Large intestine (tissue), 12 donors: ENCODE data around the gene RIPPLY1. TPM values are rescaled to one million over a fixed set of nuclear protein-coding genes. Genes with fewer than 3 reads are reported as not detected.

ENCODE experiments used
- DNase-seq, 2 donors: peaks; one replicate each; pipeline versions ENCODE4 v3.0.0 to v3.0.0-alpha.2; 2013
- H3K27ac ChIP-seq: one replicate; pipeline ENCODE4 v1.5.1; 2013; ENCODE audit warnings: low read length
- H3K27me3 ChIP-seq: 2 replicates; pipeline ENCODE4 v1.6.1; 2013; ENCODE audit warnings: low read length; ENCODE audit not compliant: control insufficient read depth, insufficient read depth
- H3K36me3 ChIP-seq: 2 replicates; pipeline ENCODE4 v1.6.1; 2013; ENCODE audit warnings: low read length; ENCODE audit not compliant: control insufficient read depth, insufficient read depth
- H3K4me1 ChIP-seq: one replicate; pipeline ENCODE4 v1.6.1; 2013; ENCODE audit warnings: low read length; ENCODE audit not compliant: control insufficient read depth, insufficient read depth
- H3K4me3 ChIP-seq: one replicate; pipeline ENCODE4 v1.5.1; 2013; ENCODE audit warnings: low read length
- H3K9me3 ChIP-seq: one replicate; pipeline ENCODE4 v1.6.1; 2013; ENCODE audit warnings: mild to moderate bottlenecking, low read depth, low read length, moderate library complexity; ENCODE audit not compliant: control insufficient read depth
- WGBS: methylation state at CpG from one replicate; pipeline ENCODE4 v1.1.5; 2013; ENCODE audit warnings: low lambda C conversion rate; ENCODE audit not compliant: insufficient coverage; 5-methylcytosine and 5-hydroxymethylcytosine counted together
- long read RNA-seq, 11 donors: transcript quantifications; one replicate each; lab custom pipeline, GENCODE V29; 2026
- polyA plus RNA-seq: library from polyadenylated mRNA; unstranded; fragments of 120-200 nt; gene quantifications from one replicate; pipeline ENCODE4 v1.2.1, GENCODE V29; 2013

The RIPPLY1 gene, protein sequence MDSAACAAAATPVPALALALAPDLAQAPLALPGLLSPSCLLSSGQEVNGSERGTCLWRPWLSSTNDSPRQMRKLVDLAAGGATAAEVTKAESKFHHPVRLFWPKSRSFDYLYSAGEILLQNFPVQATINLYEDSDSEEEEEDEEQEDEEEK
- 0.81 TPM for polyA plus RNA-seq
- long read RNA-seq, donor 1, result 0 reads
- long read RNA-seq, donor 2, result 0 reads
- long read RNA-seq, donor 3, result 0 reads
- long read RNA-seq, donor 4, result 0 reads
- long read RNA-seq, donor 5, result 0 reads
- long read RNA-seq, donor 6, result 0 reads
- long read RNA-seq, donor 7, result 0 reads
- long read RNA-seq, donor 8, result 0 reads
- long read RNA-seq, donor 9, result 0 reads
- long read RNA-seq, donor 10, result 0 reads
- long read RNA-seq, donor 11, result 0 reads

DNA sequence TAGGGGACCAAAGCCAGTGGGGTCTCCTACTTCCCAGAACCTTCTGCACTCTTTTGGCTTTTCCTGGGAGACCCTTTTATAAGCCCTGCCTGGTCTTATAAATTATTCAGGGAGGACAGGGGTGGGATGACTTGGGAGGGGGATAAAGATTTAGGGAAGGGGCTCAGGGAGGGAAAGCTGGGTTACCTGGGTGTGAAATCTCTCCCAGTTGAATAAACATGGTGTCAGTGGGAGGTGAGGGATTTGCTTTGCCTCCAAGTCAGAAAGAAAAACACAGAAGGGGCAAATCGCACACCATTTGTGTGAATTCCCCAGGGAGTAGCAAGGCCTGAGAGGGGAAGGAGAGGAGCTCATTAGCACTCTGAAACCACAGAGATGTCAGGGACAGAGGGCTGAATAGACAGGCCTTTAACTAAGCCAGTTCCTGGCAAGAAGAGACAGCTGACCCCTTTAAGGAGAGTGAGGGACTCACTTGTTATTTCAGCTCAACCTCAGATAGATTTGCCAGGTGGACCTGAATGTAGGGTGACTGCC, at the start of gene RIPPLY1:
RIPPLY1 (minus strand) TSS at position 51 of the 534 bp plus-strand sequence. CDS start 54 bp downstream, outside the sequence.
- WGBS, result no CpG with 5 or more reads among the region's 1 CpG
- Histone ChIP-seq H3K36me3 (no peaks in the 10 kb centered on the region), H3K27me3 (no peaks in the 10 kb centered on the region), H3K27ac (peak within 1 kb of the TSS; percentile 74), H3K9me3 (no peaks in the 10 kb centered on the region), H3K4me1 (peaks cover 71% of the 10 kb centered on the region), H3K4me3 (no peak within 1 kb of the TSS)
- no peak for DNase-seq

DNA sequence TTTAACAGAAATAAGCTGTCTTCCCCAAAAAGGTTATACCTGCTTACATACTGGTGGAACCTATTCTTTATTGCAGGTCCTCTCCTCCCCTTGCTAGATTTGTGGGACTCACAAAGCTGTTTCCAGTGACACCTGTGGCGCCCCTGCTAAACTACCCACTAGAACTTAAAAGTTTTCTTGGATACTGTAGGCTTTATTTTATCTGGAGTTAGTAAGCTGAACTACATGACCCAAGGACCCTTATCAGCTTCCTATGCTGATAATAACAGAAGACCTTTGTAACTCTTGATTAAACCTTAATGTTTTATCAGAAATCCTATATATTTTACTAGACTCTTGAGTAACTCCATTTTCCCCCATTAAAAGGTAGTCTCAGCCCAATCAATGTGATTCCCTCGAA, 49.4 kb upstream of the RIPPLY1 start:
- Histone ChIP-seq H3K36me3 (peaks cover 5% of the 10 kb centered on the region), H3K27me3 (no peaks in the 10 kb centered on the region), H3K27ac (peak overlapping the region; percentile 50), H3K4me1 (peaks cover 21% of the 10 kb centered on the region), H3K9me3 (no peaks in the 10 kb centered on the region), H3K4me3 (no peak overlapping the region)
- WGBS, result no CpG with 5 or more reads among the region's 2 CpGs
- peak in 1 of 2 donors; percentile 64 for DNase-seq

DNA sequence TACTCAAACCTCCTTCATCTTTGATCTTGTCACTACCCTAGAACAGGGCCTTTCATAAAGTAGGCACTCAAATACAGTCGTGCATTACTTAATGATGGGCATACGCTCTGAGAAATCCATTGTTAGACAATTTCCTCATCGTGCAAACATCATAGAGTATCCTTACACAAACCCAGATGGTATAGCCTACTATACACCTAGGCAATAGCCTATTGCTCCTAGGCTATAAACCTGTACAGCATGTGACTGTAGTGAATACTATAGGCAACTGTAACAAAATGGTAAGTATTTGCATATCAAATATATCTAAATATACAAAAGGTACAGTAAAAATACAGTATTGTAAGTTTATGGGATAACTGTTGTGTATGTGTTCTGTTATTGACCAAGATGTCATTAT, 48.9 kb upstream of the RIPPLY1 start:
- Histone ChIP-seq H3K4me1 (peaks cover 21% of the 10 kb centered on the region), H3K27me3 (no peaks in the 10 kb centered on the region), H3K27ac (peak overlapping the region; percentile 50), H3K9me3 (no peaks in the 10 kb centered on the region), H3K36me3 (peaks cover 5% of the 10 kb centered on the region), H3K4me3 (no peak overlapping the region)
- no CpG with 5 or more reads among the region's 3 CpGs for WGBS
- DNase-seq, result no peak

DNA sequence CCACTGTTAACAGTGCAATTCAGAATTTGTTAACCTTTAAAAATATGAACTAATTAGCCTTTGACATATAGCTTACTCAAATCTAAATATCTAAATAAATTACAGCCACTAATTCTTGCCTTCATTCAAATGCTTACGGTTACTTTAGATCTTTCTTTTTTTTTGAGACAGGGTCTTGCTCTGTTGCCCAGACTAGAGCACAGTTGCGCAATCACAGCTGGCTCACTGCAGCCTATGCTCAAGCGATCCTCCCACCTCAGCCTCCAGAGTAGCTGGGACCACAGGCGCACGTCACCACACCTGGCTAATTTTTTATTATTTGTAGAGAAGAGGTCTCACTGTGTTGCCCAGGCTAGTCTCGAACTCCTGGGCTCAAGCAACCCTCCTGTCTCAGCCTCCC, 48.1 kb upstream of the RIPPLY1 start:
- Histone ChIP-seq H3K27me3 (no peaks in the 10 kb centered on the region), H3K27ac (peak overlapping the region; percentile 17), H3K4me1 (peaks cover 21% of the 10 kb centered on the region), H3K4me3 (no peak overlapping the region), H3K9me3 (no peaks in the 10 kb centered on the region), H3K36me3 (peaks cover under 1% of the 10 kb centered on the region)
- DNase-seq, result no peak
- no CpG with 5 or more reads among the region's 6 CpGs for WGBS

DNA sequence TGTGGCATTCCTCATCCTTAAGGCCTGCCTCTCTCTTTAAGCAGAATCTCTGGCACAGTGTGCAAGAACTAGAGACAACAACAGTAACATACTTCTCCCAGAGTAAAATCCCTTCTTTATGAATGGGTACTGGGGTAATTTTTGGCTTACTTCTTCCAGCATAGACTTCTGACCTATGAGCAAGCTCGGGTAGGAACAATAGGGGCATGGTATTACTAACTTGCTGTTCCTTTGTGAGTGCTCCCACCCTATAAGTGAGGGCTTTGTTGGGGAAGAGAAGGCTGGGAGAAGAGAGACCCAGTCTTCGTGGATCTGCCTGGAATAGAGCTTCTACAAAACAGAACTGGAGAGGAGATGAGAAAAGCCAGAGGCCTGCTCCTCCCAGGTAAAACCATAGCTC, 47.2 kb upstream of the RIPPLY1 start:
- Histone ChIP-seq H3K4me3 (no peak overlapping the region), H3K4me1 (peaks cover 21% of the 10 kb centered on the region), H3K9me3 (no peaks in the 10 kb centered on the region), H3K36me3 (no peaks in the 10 kb centered on the region), H3K27me3 (no peaks in the 10 kb centered on the region), H3K27ac (no peak overlapping the region)
- no peak for DNase-seq
- WGBS, result no CpG with 5 or more reads among the region's 2 CpGs

DNA sequence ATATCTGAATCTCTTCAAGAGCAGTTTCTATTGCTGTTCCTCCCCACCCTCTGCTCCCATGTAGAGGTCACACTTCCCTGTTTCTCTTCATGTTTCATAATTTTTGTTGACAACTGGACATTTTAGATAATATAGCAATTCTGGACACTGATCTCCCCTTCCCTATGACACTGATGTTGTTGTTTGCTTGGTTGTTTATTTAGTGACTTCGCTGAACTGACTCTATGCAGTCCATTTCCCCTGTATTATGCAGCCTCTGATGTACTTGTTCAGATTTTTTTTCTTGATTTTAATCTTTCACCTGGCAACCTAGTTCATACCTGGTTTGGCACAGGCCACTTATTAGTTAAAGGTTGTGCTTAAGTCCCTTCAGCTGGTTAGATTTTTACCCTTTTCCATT, 46.2 kb upstream of the RIPPLY1 start:
- H3K9me3 ChIP-seq, result no peaks in the 10 kb centered on the region
- H3K36me3 ChIP-seq, result no peaks in the 10 kb centered on the region
- H3K27ac ChIP-seq, result no peak overlapping the region
- DNase-seq, result no peak
- no peak overlapping the region for H3K4me3 ChIP-seq
- H3K4me1 ChIP-seq, result peaks cover 18% of the 10 kb centered on the region
- no peaks in the 10 kb centered on the region for H3K27me3 ChIP-seq
- no CpG with 5 or more reads among the region's 1 CpG for WGBS

DNA sequence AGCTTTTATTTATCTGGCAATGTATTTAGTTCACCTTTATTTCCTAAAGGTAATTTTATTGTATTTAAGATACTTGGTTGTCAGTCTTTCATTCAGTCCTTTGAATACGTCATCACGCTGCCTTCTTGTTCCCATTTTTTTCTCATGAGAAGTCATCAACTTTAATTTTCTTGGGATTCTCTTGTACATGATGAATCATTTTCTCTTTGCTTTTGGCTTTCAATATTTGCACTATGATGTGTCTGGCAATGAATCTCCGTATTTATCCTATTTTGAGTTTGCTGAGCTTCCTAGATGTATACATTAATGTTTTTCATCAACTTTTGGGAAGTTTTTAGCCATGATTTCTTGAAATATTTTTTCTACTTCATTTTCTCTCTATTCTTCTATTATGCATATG, 45.5 kb upstream of the RIPPLY1 start:
- Histone ChIP-seq H3K4me1 (peaks cover 18% of the 10 kb centered on the region), H3K36me3 (no peaks in the 10 kb centered on the region), H3K27ac (no peak overlapping the region), H3K9me3 (no peaks in the 10 kb centered on the region), H3K4me3 (no peak overlapping the region), H3K27me3 (no peaks in the 10 kb centered on the region)
- WGBS, result 100% methylated on average over 1 of the region's 3 CpGs
- DNase-seq, result no peak

DNA sequence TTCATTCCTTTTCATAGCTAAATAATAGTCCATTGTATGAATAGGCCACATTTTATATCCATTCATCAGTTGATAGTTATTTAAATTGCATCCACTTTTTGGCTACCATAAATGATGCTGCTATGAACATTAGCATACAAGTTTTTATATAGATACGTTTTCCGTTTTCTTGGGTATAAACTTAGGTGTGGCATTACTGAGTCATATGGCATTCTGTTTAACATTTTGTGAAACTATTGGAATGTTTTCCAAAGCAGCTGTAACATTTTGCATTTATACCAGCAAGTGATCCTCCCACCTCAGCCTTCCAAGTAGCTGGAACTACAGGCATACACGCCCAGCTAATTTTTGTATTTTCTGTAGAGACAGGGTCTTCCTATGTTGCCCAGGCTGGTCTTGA, 43.3 kb upstream of the RIPPLY1 start:
- peaks cover 11% of the 10 kb centered on the region for H3K36me3 ChIP-seq
- H3K27ac ChIP-seq, result no peak overlapping the region
- DNase-seq, result no peak
- H3K9me3 ChIP-seq, result no peaks in the 10 kb centered on the region
- WGBS, result no CpG with 5 or more reads among the region's 3 CpGs
- no peak overlapping the region for H3K4me3 ChIP-seq
- peaks cover 14% of the 10 kb centered on the region for H3K4me1 ChIP-seq
- H3K27me3 ChIP-seq, result no peaks in the 10 kb centered on the region

DNA sequence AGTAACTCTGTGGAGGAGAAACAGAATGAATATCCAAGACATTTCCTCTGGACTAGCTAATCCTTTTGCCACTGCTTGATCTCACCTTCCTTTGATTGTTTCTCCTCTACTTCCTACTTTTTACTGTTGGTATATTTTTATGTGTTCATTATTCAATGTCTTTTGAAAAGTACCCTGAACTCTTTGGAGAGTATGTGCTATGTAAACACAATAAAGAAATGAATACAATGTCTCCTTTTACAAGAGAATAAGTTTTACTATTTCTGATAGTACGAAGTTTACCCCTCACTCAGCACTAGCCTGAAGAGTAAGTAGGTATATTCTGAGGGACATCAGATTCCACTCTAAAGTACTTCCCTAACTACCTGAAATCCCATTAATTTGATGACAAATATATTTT, 36.9 kb upstream of the RIPPLY1 start:
- Histone ChIP-seq H3K27me3 (no peaks in the 10 kb centered on the region), H3K4me3 (no peak overlapping the region), H3K36me3 (peaks cover 16% of the 10 kb centered on the region), H3K27ac (no peak overlapping the region), H3K4me1 (peaks cover 4% of the 10 kb centered on the region), H3K9me3 (no peaks in the 10 kb centered on the region)
- WGBS, result no CpG with 5 or more reads among the region's 1 CpG
- DNase-seq, result no peak

DNA sequence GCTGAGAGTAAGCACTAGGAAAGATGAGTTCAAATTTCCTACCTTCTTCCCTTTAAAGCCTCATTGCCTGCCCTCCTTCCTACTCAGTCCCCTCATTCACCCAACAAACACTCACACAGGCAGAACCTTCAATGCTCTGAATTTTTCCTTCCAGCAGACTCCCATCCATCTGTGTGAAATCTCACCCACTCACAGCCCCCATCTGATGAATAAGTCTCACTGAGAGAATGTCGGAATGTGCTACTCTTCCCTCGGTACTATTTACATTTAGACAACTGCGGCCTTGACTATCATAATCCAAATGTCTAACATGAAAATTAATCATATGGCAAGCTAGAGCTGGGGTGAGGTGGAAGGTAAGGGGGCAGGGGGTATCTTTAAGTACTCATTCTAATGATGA, 36.4 kb upstream of the RIPPLY1 start:
- Histone ChIP-seq H3K27ac (no peak overlapping the region), H3K36me3 (peaks cover 16% of the 10 kb centered on the region), H3K9me3 (no peaks in the 10 kb centered on the region), H3K4me3 (no peak overlapping the region), H3K4me1 (peaks cover 5% of the 10 kb centered on the region), H3K27me3 (no peaks in the 10 kb centered on the region)
- no CpG with 5 or more reads among the region's 3 CpGs for WGBS
- DNase-seq, result no peak

DNA sequence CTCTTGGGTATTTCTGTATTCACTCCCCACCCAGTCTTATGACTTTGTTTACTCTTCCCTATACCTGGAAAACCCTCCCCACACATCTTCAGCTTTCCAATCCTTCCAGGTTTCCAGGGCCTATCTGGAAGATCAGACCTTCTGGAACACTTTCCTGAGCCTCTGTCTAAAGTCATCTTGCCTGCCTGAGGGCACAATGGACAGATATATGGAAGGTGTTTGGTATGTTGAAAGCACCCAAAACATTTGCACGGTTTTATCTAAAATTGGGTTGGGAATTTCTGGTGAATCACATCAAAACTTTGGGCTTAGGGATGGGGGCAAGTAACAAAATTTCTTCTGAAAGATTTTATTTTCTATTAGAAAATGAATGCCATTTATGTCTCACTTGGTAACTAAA, 33.1 kb upstream of the RIPPLY1 start:
- Histone ChIP-seq H3K36me3 (peaks cover 4% of the 10 kb centered on the region), H3K27ac (no peak overlapping the region), H3K4me3 (no peak overlapping the region), H3K4me1 (peaks cover 15% of the 10 kb centered on the region), H3K9me3 (no peaks in the 10 kb centered on the region), H3K27me3 (no peaks in the 10 kb centered on the region)
- no peak for DNase-seq
- 100% methylated on average over 1 of the region's 1 CpG for WGBS
